Hindlimb muscle (tissue), 1 donor: ENCODE results near the gene OR6K2. TPM values are rescaled to one million over a fixed set of nuclear protein-coding genes. Genes with fewer than 3 reads are reported as not detected.

Experiments used
- DNase-seq: peaks from one replicate; pipeline ENCODE4 v3.0.0-alpha.2; 2013
- polyA plus RNA-seq: library from polyadenylated mRNA; unstranded; fragments of 120-200 nt; gene quantifications from one replicate; pipeline ENCODE4 v1.2.1, GENCODE V29; 2013; ENCODE audit not compliant: insufficient read length

The OR6K2 gene
- polyA plus RNA-seq, 1 donor, result not detected

- DNase-seq, result no peak
Measured at GRCh38 chr1:158685085-158685484, 15.4 kb downstream of the OR6K2 start.

DNA sequence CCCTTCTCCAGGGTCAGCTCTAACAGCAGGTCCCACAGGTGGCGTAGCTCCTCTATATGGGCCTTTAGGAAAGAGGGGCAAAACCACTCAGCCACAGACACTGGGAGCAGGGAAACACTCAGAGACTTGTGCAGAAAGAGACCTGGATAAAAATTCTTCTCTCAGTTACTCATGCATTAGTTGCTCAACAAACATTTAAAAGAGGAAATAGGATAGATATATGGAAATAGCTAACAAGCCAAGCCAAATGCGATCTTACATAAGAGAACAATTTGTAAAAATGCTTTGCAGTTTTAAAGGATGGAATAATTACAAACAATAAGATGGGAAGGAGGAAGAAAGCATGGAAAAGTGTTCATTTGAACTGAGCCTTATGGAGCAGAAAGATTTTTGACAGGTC is 18.8 kb downstream of the OR6K2 start:
- DNase-seq, result no peak

GRCh38 chr1:158679289-158679688 is 21.2 kb downstream of the OR6K2 start:
- no peak for DNase-seq

GRCh38 chr1:158675563-158676323 is 24.7 kb downstream of the OR6K2 start:
- DNase-seq, result no peak

DNA sequence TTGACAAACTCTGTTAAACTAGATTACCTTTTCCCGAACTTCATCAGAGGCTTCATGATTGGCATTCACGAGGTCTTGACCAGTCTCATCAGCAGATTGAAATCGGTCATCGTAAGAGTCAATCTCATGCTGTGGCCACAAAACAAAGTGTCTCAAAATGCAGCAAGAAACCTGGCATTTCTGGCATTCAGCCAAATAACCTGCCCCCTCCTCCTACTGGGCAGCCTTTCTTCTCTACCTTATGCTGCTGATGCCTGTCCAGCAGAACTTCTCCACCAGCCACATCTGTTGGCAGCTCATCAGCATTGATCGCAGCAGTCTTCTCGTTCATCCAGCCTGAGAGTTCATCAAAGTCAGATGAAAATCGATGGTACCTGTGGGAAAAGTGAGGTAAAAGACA is 26.1 kb downstream of the OR6K2 start:
- no peak for DNase-seq

GRCh38 chr1:158666037-158666436 is 34.4 kb downstream of the OR6K2 start:
- DNase-seq, result no peak

DNA sequence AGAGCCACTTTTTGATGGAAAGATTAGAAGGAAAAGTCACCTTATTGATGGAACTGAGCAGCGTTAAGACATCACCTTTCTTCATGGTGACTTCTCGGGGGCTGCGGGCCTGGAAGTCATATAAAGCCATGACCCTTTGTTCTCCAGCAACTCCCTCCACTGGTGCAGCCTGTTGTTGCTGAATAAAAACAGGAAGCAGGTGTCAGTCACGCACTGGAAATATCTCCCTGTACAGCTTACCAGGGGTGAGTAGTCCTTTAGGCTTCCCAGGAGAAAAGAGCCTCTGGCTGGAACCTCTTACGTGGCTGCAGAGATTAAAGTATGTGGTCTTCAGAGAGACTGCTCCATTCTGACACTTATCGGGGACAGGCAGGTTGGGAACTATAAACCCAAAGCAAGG is 45.9 kb downstream of the OR6K2 start:
- peak; percentile 7 for DNase-seq

GRCh38 chr1:158654086-158654485 is 46.4 kb downstream of the OR6K2 start:
- DNase-seq, result no peak

DNA sequence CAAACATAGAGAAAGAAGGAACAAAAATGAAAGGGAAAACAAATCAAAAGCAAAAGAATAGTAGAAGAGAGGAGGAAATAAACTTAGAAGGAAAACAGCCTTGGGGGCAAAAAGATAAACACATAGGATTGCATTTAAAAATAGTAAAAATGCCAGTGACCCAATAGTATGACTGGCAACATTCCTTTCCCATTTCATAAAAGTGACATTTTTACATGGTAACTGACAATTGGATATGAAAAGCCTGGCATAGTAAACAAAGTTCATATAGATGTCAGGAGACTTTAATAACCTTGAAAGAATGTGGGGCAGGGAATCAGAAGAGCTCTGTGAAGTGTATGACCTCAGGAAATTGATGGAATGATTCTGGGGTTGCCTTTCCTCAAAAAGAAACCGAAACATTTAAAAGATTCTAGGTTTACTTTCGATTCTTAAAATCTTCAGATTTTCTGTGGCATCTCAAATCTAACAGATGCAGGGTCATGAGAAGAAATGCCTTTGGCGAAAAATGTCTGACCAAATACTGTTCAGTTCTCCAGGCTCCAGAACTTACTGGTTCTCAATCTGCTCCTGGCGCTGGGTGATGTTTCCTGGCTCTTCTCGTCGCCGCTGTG is 47.6 kb downstream of the OR6K2 start:
- DNase-seq, result no peak

Other genes starting within 250 kb of the OR6K2 start
- not detected for gene OR10K1, start 238.8 kb downstream of the OR6K2 start, polyA plus RNA-seq
- not detected for gene OR10R2, start 228.4 kb downstream of the OR6K2 start, polyA plus RNA-seq
- gene OR6Y1, start 146.2 kb downstream of the OR6K2 start, polyA plus RNA-seq, result not detected
- not detected for gene OR6P1, start 130.1 kb downstream of the OR6K2 start, polyA plus RNA-seq
- not detected for gene OR10X1, start 120.8 kb downstream of the OR6K2 start, polyA plus RNA-seq
- 0.10 TPM for gene OR10Z1, start 95.4 kb downstream of the OR6K2 start, polyA plus RNA-seq
- 5.9 TPM for gene SPTA1, start 13.9 kb downstream of the OR6K2 start, polyA plus RNA-seq
- gene OR6K3, start 20.1 kb upstream of the OR6K2 start, polyA plus RNA-seq, result not detected
- gene OR6K6, start 54.1 kb upstream of the OR6K2 start, polyA plus RNA-seq, result not detected
- gene OR6N1, start 71.5 kb upstream of the OR6K2 start, polyA plus RNA-seq, result not detected
- gene OR6N2, start 80.6 kb upstream of the OR6K2 start, polyA plus RNA-seq, result not detected
- gene MNDA, start 130.7 kb upstream of the OR6K2 start, polyA plus RNA-seq, result 3.9 TPM
- 0.23 TPM for gene PYHIN1, start 230.9 kb upstream of the OR6K2 start, polyA plus RNA-seq